Endometrium (tissue), 2 donors: ENCODE measurements around the gene MGRN1.

ENCODE experiments used
- FAIRE-seq: peaks from 2 replicates; lab custom pipeline; 2012; peaks lifted over from hg19 to GRCh38; lab: Jason Lieb, UNC
- donor health status: control.
- donor health status: control.

Gene MGRN1

GRCh38 chr16:4604401-4604800, 20.2 kb upstream of the MGRN1 start:
- FAIRE-seq: no peak

- FAIRE-seq: no peak
Observed at GRCh38 chr16:4606354-4606753, 18.3 kb upstream of the MGRN1 start.

GRCh38 chr16:4607841-4608703, 16.6 kb upstream of the MGRN1 start:
- no peak for FAIRE-seq

DNA sequence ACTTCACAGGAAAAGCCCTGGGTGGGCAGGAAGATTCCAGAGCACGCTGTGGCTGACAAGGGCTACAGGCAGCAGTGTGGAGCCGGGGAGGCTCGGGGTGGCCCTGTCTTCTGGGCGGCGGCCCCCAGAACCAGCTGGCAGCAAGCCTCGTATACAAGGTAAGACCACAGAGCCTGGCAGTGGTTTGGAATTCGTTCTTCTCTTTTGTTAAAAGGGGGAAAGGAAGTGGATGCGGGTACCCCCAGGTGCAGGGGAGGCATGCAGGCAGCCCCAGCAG, 16.0 kb upstream of the MGRN1 start:
- no peak for FAIRE-seq

DNA sequence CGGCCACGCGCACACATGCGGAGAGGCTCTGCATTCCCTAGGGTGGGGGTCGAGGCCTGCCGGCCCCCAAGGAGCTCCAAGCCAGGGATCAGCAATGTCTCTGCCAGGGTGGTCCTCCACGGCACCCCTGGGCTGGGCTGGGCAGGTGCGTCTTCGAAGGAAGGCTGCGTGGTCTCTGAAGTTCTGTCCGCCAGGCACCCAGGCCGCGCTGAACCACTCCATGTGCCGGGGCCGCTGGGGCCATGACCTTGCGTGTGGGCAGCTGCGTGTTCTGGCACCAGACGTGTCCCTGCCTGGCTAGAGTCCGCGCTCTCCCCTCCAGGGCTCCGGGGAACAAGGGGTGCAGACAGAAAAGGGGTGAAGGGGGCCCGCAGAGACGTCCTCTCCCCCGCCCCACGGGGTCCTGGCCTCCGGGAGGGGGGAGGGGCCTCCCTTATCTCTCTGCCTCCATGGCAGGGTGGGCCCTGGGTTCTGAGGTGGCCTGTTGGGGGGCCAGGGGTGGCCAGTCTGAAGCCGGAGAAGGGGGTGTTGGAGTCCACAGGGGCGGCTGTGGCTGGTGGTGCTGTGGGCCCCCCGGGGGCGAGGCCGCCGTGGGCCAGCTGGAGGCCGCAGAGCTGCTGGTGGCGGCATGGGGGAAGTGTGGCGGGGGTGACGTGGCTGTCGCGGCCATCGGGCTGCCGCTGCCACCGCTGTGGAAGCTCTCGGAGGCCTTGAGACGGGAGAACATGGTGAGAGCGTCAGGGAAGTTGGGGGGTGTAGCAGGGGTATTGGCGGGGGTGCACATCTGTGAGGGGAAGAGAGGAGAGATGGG, 15.2 kb upstream of the MGRN1 start:
- no peak for FAIRE-seq

DNA sequence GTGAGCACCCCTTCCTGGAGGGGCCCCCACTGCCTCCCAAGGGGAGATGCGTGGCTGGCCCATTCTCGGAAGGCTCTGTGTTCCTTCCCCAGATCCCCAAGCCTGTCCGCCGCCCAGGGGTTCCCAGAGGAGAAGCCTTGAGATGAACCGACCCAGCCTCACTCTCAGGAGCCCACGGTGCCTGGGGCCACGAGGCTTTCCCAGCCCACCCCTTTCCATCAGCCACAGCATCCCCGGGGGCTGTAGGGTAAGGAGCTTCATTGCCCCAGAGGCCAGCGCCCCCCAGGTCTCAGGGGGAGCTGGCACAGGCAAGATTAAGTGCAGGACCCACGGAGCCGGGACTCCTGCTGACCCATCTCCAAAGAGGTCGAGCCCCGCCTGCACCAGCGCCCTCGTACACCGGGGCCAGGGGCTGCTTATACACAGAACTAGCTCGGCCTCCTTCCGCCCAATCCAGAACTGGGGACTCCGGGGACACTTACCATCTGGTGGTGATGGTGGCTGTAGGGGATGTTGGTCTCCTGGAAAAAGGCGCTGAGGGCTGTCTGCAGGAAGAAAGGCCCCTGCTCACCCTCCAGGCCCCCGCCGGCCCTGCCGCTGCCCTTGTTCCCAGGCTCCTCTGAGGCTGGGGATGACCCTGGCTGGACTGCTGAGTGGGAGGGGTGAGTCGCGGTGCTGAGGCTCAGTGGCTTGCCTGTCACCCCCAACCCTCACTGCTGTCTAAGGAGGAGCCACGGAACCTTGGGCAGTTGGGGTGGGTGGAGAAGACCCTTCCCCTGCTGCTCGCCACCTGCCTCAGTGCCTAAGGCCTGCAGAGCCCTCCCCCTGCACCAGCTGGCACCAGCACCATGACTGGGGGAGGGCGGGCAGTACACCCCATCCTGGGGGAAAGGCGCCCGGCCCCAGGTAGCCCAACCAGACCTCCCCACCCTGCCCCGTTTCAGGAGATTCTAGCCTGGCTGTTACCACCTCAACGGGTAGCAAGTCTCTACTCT, 14.3 kb upstream of the MGRN1 start:
- no peak for FAIRE-seq

- FAIRE-seq: no peak
Observed at GRCh38 chr16:4611337-4612021, 13.1 kb upstream of the MGRN1 start.

DNA sequence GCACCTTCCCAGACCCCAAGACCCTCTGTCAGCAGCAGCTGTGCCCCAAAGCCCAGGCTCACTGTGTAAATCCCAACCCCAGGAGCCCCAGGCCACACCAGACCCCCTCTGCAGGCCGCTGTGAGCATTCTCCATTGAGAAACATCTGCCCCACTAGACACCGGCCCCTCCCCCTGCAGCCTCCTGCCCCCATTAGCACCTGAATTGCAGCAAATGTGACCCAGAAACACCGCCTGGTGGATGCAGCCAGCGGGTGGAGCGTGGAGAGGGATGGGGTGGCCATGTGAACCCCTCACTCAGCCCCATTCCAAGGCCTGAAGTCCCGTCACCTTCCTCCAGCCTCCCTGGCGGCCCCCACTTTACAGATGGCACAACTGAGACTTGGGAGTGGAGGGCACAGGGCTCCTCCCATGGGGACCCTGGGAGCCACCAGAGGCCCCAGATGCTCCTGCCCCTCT, 12.1 kb upstream of the MGRN1 start:
- no peak for FAIRE-seq

DNA sequence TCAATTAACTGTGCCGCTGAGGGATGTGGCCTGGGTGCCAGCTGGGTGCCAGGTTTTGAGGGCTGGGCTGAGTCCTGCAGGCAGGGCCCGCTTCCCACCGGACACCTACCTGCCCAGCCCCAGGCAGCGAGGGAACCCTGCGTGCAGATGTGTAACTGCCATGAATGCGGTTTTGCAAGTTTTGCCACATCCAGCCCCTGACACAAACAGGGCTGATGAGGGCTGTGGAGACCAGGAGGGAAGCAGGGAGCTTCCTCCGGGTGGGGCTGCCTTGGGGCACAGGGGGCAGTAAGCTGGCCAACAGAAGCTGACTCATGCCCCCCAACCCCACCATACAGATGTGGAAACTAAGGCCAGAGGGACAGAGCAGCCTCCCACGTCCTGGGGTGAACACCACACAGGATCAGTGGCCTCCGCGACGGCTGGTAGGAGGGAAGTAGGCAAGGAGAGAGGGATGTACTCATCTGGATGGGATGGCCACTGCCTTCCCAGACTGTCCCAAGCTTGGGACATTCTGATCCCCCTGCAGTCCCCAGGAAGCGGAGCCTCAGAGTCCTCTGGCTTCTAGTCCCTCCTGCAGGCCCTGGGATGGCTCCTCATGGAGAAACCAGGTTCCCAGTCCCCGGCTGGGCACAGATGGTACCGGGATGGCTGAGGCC, 11.5 kb upstream of the MGRN1 start:
- FAIRE-seq: no peak

DNA sequence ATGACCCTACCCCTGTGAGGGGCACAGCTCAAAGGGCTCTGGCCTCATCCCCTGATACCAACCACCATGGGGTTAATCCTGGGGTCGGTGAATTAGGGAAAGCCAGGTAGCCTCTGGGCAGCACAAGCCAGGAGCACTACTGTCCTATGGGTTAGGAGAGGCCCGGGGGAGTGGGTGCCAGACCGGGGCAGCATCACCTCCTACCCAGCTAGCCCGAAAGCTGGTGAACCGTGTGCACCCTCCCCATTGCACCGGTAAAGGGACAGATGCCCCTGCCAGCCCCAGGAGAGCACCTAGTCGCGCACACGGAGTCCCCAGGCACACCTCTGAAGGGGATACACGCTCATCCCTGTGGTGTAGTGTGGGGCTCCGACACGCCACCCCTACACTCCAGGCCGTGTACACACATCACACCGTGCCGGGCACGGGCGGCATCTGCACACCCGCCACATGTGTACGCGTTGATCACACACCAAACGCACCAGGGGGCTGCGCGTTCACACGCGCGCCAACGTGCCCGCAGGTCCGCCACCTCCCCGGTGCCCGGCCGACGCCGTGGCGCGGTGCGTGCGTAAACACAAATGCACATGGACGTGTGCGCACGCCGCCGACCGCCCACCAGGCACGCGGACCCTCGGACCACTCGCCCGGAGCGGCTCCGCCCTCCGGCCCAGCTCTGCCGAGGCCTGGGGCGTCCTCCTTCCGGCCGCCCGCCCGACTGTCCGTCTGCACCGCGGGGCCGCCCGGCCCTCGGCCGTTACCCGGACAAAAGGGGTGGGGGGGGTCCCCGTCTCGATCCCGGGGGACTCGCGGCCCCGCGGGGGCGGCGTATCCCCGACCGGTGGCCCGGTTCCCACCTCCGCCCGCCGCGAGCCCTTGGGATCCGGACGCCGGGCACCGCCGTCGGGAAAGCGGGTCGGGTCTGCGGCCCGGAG, 10.7 kb upstream of the MGRN1 start:
- FAIRE-seq: no peak

- no peak for FAIRE-seq
Observed at GRCh38 chr16:4614571-4615383, 9.8 kb upstream of the MGRN1 start, which contains the start of gene UBALD1. UBALD1 (minus strand) TSS chr16:4614888; CDS start chr16:4614797, 91 bp downstream.

DNA sequence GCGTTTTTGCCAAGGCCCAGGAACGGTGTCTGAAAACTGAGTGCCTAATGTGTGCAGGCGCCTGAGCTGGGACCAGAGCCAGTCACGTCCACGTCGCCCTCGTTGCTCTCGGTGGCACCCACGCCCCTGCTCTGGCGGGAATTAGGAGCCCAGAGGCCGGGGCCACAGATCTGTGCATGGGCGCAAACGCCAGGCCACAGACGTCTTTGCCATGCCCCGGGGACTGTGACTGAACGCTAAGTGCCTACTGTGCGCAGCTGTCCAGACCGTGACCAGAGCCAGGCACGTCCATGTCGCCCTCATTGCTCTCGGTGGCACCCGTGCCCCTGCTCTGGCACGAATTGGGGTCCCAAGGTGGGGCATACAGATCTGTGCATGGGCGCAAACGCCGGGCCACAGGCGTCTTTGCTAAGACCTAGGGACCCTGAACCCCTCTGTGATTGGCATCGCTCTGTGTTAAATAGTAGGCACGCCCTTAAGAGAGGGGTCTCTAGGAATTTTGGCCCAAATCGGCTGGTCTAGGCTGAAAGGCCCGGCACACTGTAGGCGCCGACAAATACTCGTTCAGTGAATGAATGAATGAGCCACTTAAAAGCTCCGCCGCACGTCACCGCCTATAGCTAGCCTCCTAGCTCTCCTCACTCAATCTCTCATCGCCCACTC, 9.1 kb upstream of the MGRN1 start:
- no peak for FAIRE-seq

- FAIRE-seq: peak; percentile 91
Observed at GRCh38 chr16:4616047-4616811, 8.4 kb upstream of the MGRN1 start.

DNA sequence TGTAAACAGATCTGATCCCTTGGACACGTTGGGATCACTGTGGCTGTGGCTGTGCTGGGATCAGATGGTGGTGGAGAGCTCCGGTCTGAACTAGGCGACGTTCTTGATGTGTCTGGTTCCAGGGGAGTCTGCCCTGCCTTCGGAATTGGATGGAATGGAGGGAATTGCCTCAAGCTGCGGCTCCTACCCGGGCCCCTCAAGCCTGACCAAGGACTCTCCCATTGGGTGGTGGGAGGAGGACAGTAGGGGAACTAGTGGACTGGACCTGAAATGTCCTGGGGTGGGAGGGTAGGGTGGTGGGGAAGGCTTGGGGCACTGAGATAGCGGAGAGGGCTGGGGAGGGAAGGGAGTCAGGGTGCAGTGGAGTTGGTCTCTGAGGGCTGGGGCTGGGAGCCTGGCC, 6.7 kb upstream of the MGRN1 start:
- FAIRE-seq: no peak

GRCh38 chr16:4618645-4619418, 5.8 kb upstream of the MGRN1 start:
- FAIRE-seq: no peak

GRCh38 chr16:4623593-4623992, 1.0 kb upstream of the MGRN1 start:
- FAIRE-seq: no peak
